ENCODE measurements around the gene SMPD3.

The SMPD3 gene

GRCh38 chr16:68324780-68325357, 123.4 kb downstream of the SMPD3 start:
- no peak for DNase-seq

DNA sequence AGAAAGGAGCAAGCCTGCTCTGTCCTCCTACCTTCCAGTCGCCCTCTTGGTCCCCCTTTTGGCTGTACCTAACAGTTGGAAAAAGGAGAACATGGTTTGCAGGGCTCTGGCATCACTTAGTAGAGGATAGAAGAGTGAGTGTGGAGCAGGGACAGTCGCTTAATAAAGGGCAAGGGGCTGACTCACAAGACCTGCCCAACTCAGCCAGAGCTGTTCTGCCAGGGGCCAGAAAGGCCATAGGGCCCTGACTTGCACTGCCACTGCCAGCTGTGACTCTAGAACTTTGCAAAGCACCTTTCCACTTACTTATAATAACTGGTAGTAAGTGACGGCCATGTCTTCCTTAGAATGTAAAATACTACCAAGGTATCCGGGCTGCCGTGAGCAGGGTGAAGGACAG, 124.0 kb downstream of the SMPD3 start:
- no peak for DNase-seq

GRCh38 chr16:68319185-68319908, 129.0 kb downstream of the SMPD3 start:
- DNase-seq, result peak; percentile 59 to 72

GRCh38 chr16:68313116-68313515, 135.2 kb downstream of the SMPD3 start:
- no peak for DNase-seq

- DNase-seq, result peak; percentile 95
Observed at GRCh38 chr16:68310774-68311511, 137.4 kb downstream of the SMPD3 start, which contains the start of the genes PRMT7 and SLC7A6OS. TSS of gene PRMT7 (plus strand) at chr16:68311019. CDS start at chr16:68315980, 4,961 bp downstream. TSS of gene SLC7A6OS (minus strand) at chr16:68310946. CDS start at chr16:68310926, 20 bp downstream.

DNA sequence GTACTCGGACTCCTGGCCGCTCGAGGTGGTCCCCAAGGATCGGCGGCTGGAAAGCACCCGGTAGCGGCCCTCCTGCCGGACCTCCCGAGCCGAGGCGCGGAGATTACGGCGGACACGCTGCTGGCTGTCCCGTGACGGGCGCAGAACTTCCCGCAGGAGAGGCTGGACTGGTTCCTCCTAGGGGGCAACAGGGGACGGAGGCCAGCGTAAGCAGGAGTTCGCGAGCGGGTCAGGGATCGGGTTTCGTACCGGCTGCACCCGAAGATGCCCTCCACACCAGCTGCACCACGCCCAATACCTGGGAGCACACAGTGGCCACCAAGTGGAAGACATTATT, 137.9 kb downstream of the SMPD3 start:
- DNase-seq, result no peak

GRCh38 chr16:68309799-68310198, 138.5 kb downstream of the SMPD3 start:
- DNase-seq, result no peak

All from activated T-cell treated with anti-CD3 and anti-CD28 coated beads, Interleukin-2, amount 50 U/mL, for 48 hours (primary cell).